ENCODE results near the gene QSOX2.

QSOX2 gene

GRCh38 chr9:136235709-136236455 is 9.7 kb downstream of the QSOX2 start:
- TF ChIP-seq ZNF274 (IDR thresholded peaks at IDR 0.05; ENCODE audit: low read depth, low read length) = no peak
- no peak overlapping the region for H3K4me3 ChIP-seq (ENCODE audit: low read length)

GRCh38 chr9:136235171-136235570 is 10.4 kb downstream of the QSOX2 start:
- TF ChIP-seq ZNF274 (IDR thresholded peaks at IDR 0.05; ENCODE audit: low read depth, low read length) = no peak

GRCh38 chr9:136234597-136234996 is 11.0 kb downstream of the QSOX2 start:
- no peak for TF ChIP-seq ZNF274 (IDR thresholded peaks at IDR 0.05; ENCODE audit: low read depth, low read length)
- H3K4me3 ChIP-seq (ENCODE audit: low read length) = no peak overlapping the region

More at GRCh38 chr9:136235171-136235570, 10.4 kb downstream of the QSOX2 start:
- no peak overlapping the region for H3K4me3 ChIP-seq (ENCODE audit: low read length)

GRCh38 chr9:136233868-136234267 is 11.7 kb downstream of the QSOX2 start:
- TF ChIP-seq ZNF274 (IDR thresholded peaks at IDR 0.05; ENCODE audit: low read depth, low read length) = no peak
- H3K4me3 ChIP-seq (ENCODE audit: low read length) = no peak overlapping the region

- H3K4me3 ChIP-seq (ENCODE audit: low read length) = no peak overlapping the region
- TF ChIP-seq ZNF274 (IDR thresholded peaks at IDR 0.05; ENCODE audit: low read depth, low read length) = no peak
These were observed 12.2 kb downstream of the QSOX2 start for GRCh38 chr9:136233411-136233810.

- H3K4me3 ChIP-seq (ENCODE audit: low read length) = no peak overlapping the region
- TF ChIP-seq ZNF274 (IDR thresholded peaks at IDR 0.05; ENCODE audit: low read depth, low read length) = no peak
These were observed 12.6 kb downstream of the QSOX2 start for GRCh38 chr9:136232969-136233368.

GRCh38 chr9:136231478-136232297 is 13.9 kb downstream of the QSOX2 start:
- no peak for TF ChIP-seq ZNF274 (IDR thresholded peaks at IDR 0.05; ENCODE audit: low read depth, low read length)
- no peak overlapping the region for H3K4me3 ChIP-seq (ENCODE audit: low read length)

- no peak for TF ChIP-seq ZNF274 (IDR thresholded peaks at IDR 0.05; ENCODE audit: low read depth, low read length)
These were observed 14.8 kb downstream of the QSOX2 start for GRCh38 chr9:136230773-136231172.

GRCh38 chr9:136230365-136230764 is 15.2 kb downstream of the QSOX2 start:
- H3K4me3 ChIP-seq (ENCODE audit: low read length) = no peak overlapping the region
- TF ChIP-seq ZNF274 (IDR thresholded peaks at IDR 0.05; ENCODE audit: low read depth, low read length) = no peak

More at GRCh38 chr9:136230773-136231172, 14.8 kb downstream of the QSOX2 start:
- no peak overlapping the region for H3K4me3 ChIP-seq (ENCODE audit: low read length)

GRCh38 chr9:136229096-136230065 is 16.2 kb downstream of the QSOX2 start:
- no peak for TF ChIP-seq ZNF274 (IDR thresholded peaks at IDR 0.05; ENCODE audit: low read depth, low read length)
- H3K4me3 ChIP-seq (ENCODE audit: low read length) = no peak overlapping the region

GRCh38 chr9:136228107-136228875 is 17.3 kb downstream of the QSOX2 start:
- H3K4me3 ChIP-seq (ENCODE audit: low read length) = no peak overlapping the region
- TF ChIP-seq ZNF274 (IDR thresholded peaks at IDR 0.05; ENCODE audit: low read depth, low read length) = no peak

GRCh38 chr9:136226680-136227407 is 18.8 kb downstream of the QSOX2 start:
- H3K4me3 ChIP-seq (ENCODE audit: low read length) = no peak overlapping the region
- no peak for TF ChIP-seq ZNF274 (IDR thresholded peaks at IDR 0.05; ENCODE audit: low read depth, low read length)

All from GM08714 (cell line).